OCI-LY1 (cell line): ENCODE results near the gene RXFP4.
"Not testable (repeated sequence)": the region's sequence is repeated elsewhere in the genome, so short reads cannot be mapped to it uniquely, and the experiment has no call there.

Source experiments
- H2AFZ ChIP-seq: fragments of 200-600 bp; sonication (generic), shearing (Covaris generic); 2 replicates; pipeline ENCODE4 v1.6.0; 2014; ENCODE audit warnings: antibody characterized with exemption, mild to moderate bottlenecking, low read length
- H3F3A ChIP-seq: fragments of 200-600 bp; sonication (generic), shearing (Covaris generic); 2 replicates; pipeline ENCODE4 v1.6.0; 2014; ENCODE audit warnings: mild to moderate bottlenecking, antibody characterized with exemption, low read length, moderate library complexity; ENCODE audit not compliant: insufficient read depth
- H3K27ac ChIP-seq: fragments of 200-600 bp; sonication (generic); 2 replicates; pipeline ENCODE4 v1.5.1; 2014; ENCODE audit warnings: low read length, mixed run types, mild to moderate bottlenecking, low read depth; ENCODE audit not compliant: poor library complexity, severe bottlenecking
- H3K27me3 ChIP-seq: fragments of 200-600 bp; sonication (generic); 2 replicates; pipeline ENCODE4 v1.6.0; 2014; ENCODE audit warnings: antibody characterized with exemption, mild to moderate bottlenecking, low read length, moderate library complexity; ENCODE audit not compliant: insufficient read depth
- H3K36me3 ChIP-seq: fragments of 200-600 bp; sonication (generic); 2 replicates; pipeline ENCODE4 v1.6.1; 2014; ENCODE audit warnings: mild to moderate bottlenecking, antibody characterized with exemption, low read length, moderate library complexity, mixed read lengths; ENCODE audit not compliant: insufficient read depth
- H3K4me1 ChIP-seq: fragments of 200-600 bp; sonication (generic); 2 replicates; pipeline ENCODE4 v1.5.1; 2014; ENCODE audit warnings: mild to moderate bottlenecking, low read length, moderate library complexity; ENCODE audit not compliant: insufficient read depth, severe bottlenecking
- H3K4me2 ChIP-seq: fragments of 200-600 bp; sonication (generic), shearing (Covaris generic); 2 replicates; pipeline ENCODE4 v1.6.1; 2014; ENCODE audit warnings: low read length
- H3K4me3 ChIP-seq: fragments of 200-600 bp; sonication (generic); 2 replicates; pipeline ENCODE4 v1.5.1; 2014; ENCODE audit warnings: low read length, low read depth, mild to moderate bottlenecking, mixed read lengths; ENCODE audit not compliant: poor library complexity, severe bottlenecking
- H3K79me2 ChIP-seq: fragments of 200-600 bp; shearing (Covaris generic); 2 replicates; pipeline ENCODE4 v1.6.1; 2016; ENCODE audit warnings: mixed run types, low read length, mixed read lengths; ENCODE audit not compliant: insufficient read depth
- H3K9ac ChIP-seq: fragments of 200-600 bp; sonication (generic), shearing (Covaris generic); 2 replicates; pipeline ENCODE4 v1.6.1; 2014; ENCODE audit warnings: mild to moderate bottlenecking, low read length, mixed read lengths
- H3K9me2 ChIP-seq: fragments of 200-600 bp; sonication (generic), shearing (Covaris generic); 2 replicates; pipeline ENCODE4 v1.6.1; 2014; ENCODE audit warnings: low read depth, mild to moderate bottlenecking, low read length, mixed read lengths
- H3K9me3 ChIP-seq: fragments of 200-600 bp; shearing (Covaris generic); 2 replicates; pipeline ENCODE4 v1.6.1; 2014; ENCODE audit warnings: low read length, mixed read lengths
- H4K20me1 ChIP-seq: fragments of 200-600 bp; sonication (generic), shearing (Covaris generic); 2 replicates; pipeline ENCODE4 v1.6.0; 2016; ENCODE audit warnings: mild to moderate bottlenecking, low read length; ENCODE audit not compliant: insufficient read depth
- CTCF ChIP-seq: fragments of 200-600 bp; sonication (generic), shearing (Covaris generic); IDR thresholded peaks from 2 replicates; pipeline ENCODE4 v1.5.1; 2017; ENCODE audit warnings: mild to moderate bottlenecking, antibody characterized with exemption, low read length, moderate library complexity, mixed read lengths
- EZH2 ChIP-seq: fragments of 200-600 bp; sonication (generic), shearing (Covaris generic); IDR thresholded peaks from 2 replicates; pipeline ENCODE4 v1.8.0; 2017; ENCODE audit warnings: borderline replicate concordance, mixed run types, mild to moderate bottlenecking, antibody characterized with exemption, low read length, moderate library complexity, mixed read lengths

The RXFP4 gene

GRCh38 chr1:155983191-155984024, 42.0 kb downstream of the RXFP4 start:
- peaks cover 60% of the 10 kb centered on the region for H3K4me1 ChIP-seq

GRCh38 chr1:155984341-155984740, 42.9 kb downstream of the RXFP4 start:
- Histone ChIP-seq H4K20me1 (no peaks in the 10 kb centered on the region), H3K4me1 (peaks cover 61% of the 10 kb centered on the region), H3K9ac (no peak overlapping the region), H3K9me2 (no peaks in the 10 kb centered on the region), H3F3A (no peaks in the 10 kb centered on the region), H3K36me3 (no peaks in the 10 kb centered on the region), H3K27me3 (no peaks in the 10 kb centered on the region), H3K9me3 (no peaks in the 10 kb centered on the region), H2AFZ (no peak overlapping the region), H3K4me3 (no peak overlapping the region), H3K4me2 (no peak overlapping the region), H3K27ac (peak overlapping the region; percentile 96), H3K79me2 (no peaks in the 10 kb centered on the region)
- no peak for TF ChIP-seq CTCF
- TF ChIP-seq EZH2, result no peak

More at GRCh38 chr1:155983191-155984024, 42.0 kb downstream of the RXFP4 start:
- TF ChIP-seq CTCF, result peak; percentile 57; the same call in 1 of the 2 replicates
- no peak for TF ChIP-seq EZH2
- Histone ChIP-seq H3K4me3 (peak overlapping the region; percentile 92), H4K20me1 (no peaks in the 10 kb centered on the region), H3K27ac (peak overlapping the region; percentile 96), H3F3A (no peaks in the 10 kb centered on the region), H3K27me3 (no peaks in the 10 kb centered on the region), H3K9ac (peak overlapping the region; percentile 57), H3K9me2 (no peaks in the 10 kb centered on the region), H3K4me2 (peak overlapping the region; percentile 87), H3K79me2 (peaks cover 4% of the 10 kb centered on the region; the same call in 1 of the 2 replicates), H3K36me3 (no peaks in the 10 kb centered on the region), H2AFZ (no peak overlapping the region), H3K9me3 (no peaks in the 10 kb centered on the region)

- H3K27ac ChIP-seq, H3K79me2 ChIP-seq, H2AFZ ChIP-seq, H4K20me1 ChIP-seq, H3K9ac ChIP-seq, H3K9me3 ChIP-seq, H3F3A ChIP-seq, H3K27me3 ChIP-seq, H3K9me2 ChIP-seq, H3K36me3 ChIP-seq, H3K4me2 ChIP-seq, H3K4me3 ChIP-seq: not testable (repeated sequence)
- H3K4me1 ChIP-seq, result peaks cover 54% of the 10 kb centered on the region
Observed at GRCh38 chr1:155984903-155985645, 43.6 kb downstream of the RXFP4 start.
